AG09309 (cell line): Measurements from ENCODE around the gene HOXD1.

ENCODE experiments used
- DNase-seq: peaks from one replicate; pipeline ENCODE4 v3.0.0-alpha.2; 2010; ENCODE audit warnings: low read depth
- H3K4me3 ChIP-seq: 2 replicates; pipeline ENCODE4 v1.5.1; 2011; ENCODE audit warnings: mild to moderate bottlenecking, low read depth, low read length, moderate library complexity; ENCODE audit not compliant: control insufficient read depth
- CTCF ChIP-seq: IDR thresholded peaks from 2 replicates; pipeline ENCODE4 v1.5.1; 2011; ENCODE audit warnings: mild to moderate bottlenecking, low read depth, low read length, inconsistent platforms; ENCODE audit not compliant: insufficient read depth, control insufficient read depth; ENCODE audit errors: missing control alignments

Gene HOXD1

GRCh38 chr2:176172895-176173566 is 15.4 kb upstream of the HOXD1 start:
- TF ChIP-seq CTCF = no peak
- no peak for DNase-seq
- H3K4me3 ChIP-seq = no peak overlapping the region

GRCh38 chr2:176173567-176174381 is 14.7 kb upstream of the HOXD1 start:
- no peak for DNase-seq
- TF ChIP-seq CTCF = no peak
- H3K4me3 ChIP-seq = no peak overlapping the region

DNA sequence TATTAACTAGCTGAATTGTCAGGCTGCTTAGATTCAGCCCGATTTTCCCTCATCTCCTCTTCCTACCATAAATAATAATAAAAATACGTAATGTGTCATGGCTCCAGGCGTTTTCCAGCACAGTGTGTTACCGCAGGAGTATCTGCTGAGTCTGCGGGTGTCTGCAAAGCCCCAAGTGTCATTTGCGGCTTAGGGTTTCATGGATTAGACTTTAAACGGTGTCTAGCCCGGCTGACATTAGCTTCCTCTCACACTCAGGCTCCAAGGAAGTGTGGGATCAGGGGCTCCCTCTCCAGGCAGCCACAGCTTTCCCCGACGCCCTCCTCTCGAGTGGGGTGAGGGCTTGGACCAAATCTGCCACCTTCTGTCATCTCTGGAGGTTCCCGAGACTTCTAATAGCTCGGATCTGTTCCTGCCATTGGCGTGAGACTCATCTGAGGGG is 14.1 kb upstream of the HOXD1 start:
- no peak overlapping the region for H3K4me3 ChIP-seq
- DNase-seq = no peak
- TF ChIP-seq CTCF = no peak

DNA sequence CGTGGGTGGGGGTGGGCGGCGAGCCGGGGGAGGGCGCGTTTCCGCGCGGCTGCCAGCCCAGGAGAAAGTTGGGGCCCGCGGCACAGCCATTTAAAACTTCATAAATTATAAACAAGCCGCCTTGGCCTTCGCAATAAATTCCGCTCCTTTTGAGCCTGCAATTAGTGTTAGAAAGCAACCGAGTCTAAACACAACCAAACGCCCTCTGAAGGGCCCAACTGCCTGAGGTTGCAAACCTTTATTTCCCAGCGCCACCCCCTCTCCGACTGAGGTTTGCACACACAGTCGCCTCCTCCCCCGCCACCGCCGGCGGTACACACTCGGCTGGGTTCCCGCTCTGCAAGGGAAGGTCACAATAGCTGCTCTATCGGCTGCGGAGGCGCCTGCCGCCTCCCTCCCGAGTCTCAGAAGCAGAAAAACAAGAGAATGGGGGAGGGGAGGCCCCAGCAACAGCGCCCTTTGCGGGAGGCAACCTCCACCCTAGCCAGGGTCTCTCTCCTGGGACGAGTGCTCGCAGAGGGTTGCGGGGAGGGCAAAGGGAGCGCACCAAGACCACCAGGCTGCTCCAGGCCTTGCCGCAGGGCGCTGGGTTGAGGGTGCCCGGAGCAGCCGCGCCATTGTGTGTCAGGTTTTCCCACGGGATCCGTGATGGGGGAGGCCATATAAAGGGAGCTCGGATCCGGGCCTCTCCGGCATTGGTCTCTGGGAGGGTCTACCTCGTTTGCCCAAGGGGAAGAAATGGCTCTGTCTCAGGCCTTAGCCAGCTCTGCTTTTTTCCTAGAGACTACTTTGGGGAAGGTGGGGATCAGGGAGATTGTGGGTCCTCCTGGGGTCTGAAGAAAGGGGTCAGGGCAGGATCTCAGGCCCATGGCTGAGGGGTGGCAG is 13.4 kb upstream of the HOXD1 start:
- TF ChIP-seq CTCF = no peak
- DNase-seq = no peak
- H3K4me3 ChIP-seq = no peak overlapping the region

DNA sequence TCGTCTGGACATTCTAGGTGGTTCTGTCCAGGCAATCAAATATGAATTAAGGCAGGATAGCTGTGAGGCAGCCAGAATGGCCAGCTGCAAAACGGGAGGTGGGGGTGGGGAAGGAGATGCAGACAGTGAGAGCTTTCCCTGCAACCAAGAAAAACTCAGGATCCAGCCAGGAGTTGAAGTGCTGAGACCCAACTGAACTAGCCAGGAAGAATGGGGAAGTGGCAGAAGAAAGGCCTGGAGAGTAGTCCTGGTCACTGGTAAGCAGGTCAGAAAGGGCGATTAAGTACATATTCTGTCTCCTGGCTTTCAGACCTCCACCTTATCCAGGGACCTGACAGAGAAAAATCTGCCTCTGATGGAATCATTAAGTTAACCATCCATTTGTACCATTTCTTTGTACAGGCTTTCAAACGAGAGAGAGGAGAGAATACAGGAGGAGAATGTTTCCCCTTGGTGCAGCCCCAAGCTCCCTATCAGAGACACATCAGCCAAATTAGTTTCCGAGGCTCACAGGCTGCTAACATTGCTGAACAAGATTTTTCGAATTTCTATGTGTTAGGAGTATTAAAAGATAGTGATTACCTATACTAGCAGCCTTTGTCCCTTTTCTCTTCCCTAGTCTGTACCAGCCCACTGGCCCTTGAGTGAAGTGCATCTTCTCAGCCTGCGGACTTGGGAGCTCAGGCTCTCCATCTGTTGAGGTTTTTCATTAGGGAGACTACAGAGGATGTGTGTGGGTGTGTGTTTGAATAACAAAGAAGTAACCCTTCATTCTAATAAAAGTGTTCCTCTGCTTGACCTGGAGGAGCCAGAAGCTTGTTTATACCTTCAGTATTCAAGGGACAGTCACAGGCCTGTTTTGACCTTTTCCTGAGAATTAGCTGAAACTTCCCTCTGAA is 12.5 kb upstream of the HOXD1 start:
- no peak for TF ChIP-seq CTCF
- no peak for DNase-seq
- H3K4me3 ChIP-seq = no peak overlapping the region
